Measurements from ENCODE around the gene ST6GALNAC1. TPM values are rescaled to one million over a fixed set of nuclear protein-coding genes. Genes with fewer than 3 reads are reported as not detected.

Gene ST6GALNAC1
- total RNA-seq, 2 experiments from 2014 or later: 1.8 to 2.5 TPM

GRCh38 chr17:76646712-76647111 lies 3.2 kb upstream of the ST6GALNAC1 start:
- no peak for TF ChIP-seq CTCF (IDR thresholded peaks at IDR 0.05)
- H3K27me3 Mint-ChIP-seq: peaks cover 7% of the 10 kb centered on the region
- no peak overlapping the region for H3K4me3 Mint-ChIP-seq
- peaks cover 3% of the 10 kb centered on the region for H3K9me3 Mint-ChIP-seq
- H3K4me3 ChIP-seq (ENCODE audit: low read length): no peak overlapping the region
- H3K4me1 Mint-ChIP-seq (ENCODE audit: low read depth): peaks cover 20% of the 10 kb centered on the region
- peaks cover 34% of the 10 kb centered on the region for H3K4me1 ChIP-seq (ENCODE audit: insufficient read depth, low read length)
- no peak for ATAC-seq (ENCODE audit: poor library complexity)
- no peaks in the 10 kb centered on the region for H3K36me3 ChIP-seq (ENCODE audit: insufficient read depth, low read length)
- no peak overlapping the region for H3K27ac Mint-ChIP-seq
- peaks cover 0 to 3% of the 10 kb centered on the region in 2 experiments for H3K9me3 ChIP-seq (ENCODE audit: control insufficient read depth in 1 of 2, insufficient read depth in 1 of 2, low read length in 2 of 2)
- ChIA-PET POLR2A (no interaction called here), CTCF (no interaction called here)
- H3K27me3 ChIP-seq (ENCODE audit: control insufficient read depth in 1 of 2, insufficient read depth in 2 of 2, low read length in 2 of 2): no peaks in the 10 kb centered on the region
- no peaks in the 10 kb centered on the region for H3K36me3 Mint-ChIP-seq (ENCODE audit: low read depth)
- H3K27ac ChIP-seq (ENCODE audit: low read depth in 1 of 2, low read length in 2 of 2): no peak overlapping the region
- intact Hi-C loops (cut with DNase I, micrococcal nuclease): no loop called here
- DNase-seq: no peak

GRCh38 chr17:76645481-76645880 lies 1.9 kb upstream of the ST6GALNAC1 start:
- Histone ChIP-seq H3K27ac (ENCODE audit: low read depth in 1 of 2, low read length in 2 of 2) (no peak overlapping the region), H3K27me3 (ENCODE audit: control insufficient read depth in 1 of 2, insufficient read depth in 2 of 2, low read length in 2 of 2) (no peaks in the 10 kb centered on the region), H3K4me1 (ENCODE audit: insufficient read depth, low read length) (peaks cover 34% of the 10 kb centered on the region), H3K36me3 (ENCODE audit: insufficient read depth, low read length) (no peaks in the 10 kb centered on the region), H3K4me3 (ENCODE audit: low read length) (no peak overlapping the region), H3K9me3 (ENCODE audit: control insufficient read depth in 1 of 2, insufficient read depth in 1 of 2, low read length in 2 of 2) (peaks cover 0 to 3% of the 10 kb centered on the region in 2 experiments)
- CTCF ChIA-PET: interaction anchor here (1.2 kb wide), 1 partner anchor 21 kb away, joined by 3 read pairs; no protein-coding TSS in a partner anchor
- Mint-ChIP-seq H3K27ac (no peak overlapping the region), H3K4me1 (ENCODE audit: low read depth) (peaks cover 20% of the 10 kb centered on the region), H3K9me3 (peaks cover 3% of the 10 kb centered on the region), H3K4me3 (no peak overlapping the region), H3K36me3 (ENCODE audit: low read depth) (no peaks in the 10 kb centered on the region), H3K27me3 (no peaks in the 10 kb centered on the region)
- POLR2A ChIA-PET: no interaction called here
- DNase-seq: no peak
- ATAC-seq (ENCODE audit: poor library complexity): no peak
- TF ChIP-seq CTCF (IDR thresholded peaks at IDR 0.05): no peak
- intact Hi-C loops (cut with DNase I, micrococcal nuclease): no loop called here

- H3K4me3 Mint-ChIP-seq: no peak overlapping the region
- Histone ChIP-seq H3K4me3 (ENCODE audit: low read length) (no peak overlapping the region), H3K9me3 (ENCODE audit: control insufficient read depth in 1 of 2, insufficient read depth in 1 of 2, low read length in 2 of 2) (peaks cover 0 to 3% of the 10 kb centered on the region in 2 experiments), H3K27me3 (ENCODE audit: control insufficient read depth in 1 of 2, insufficient read depth in 2 of 2, low read length in 2 of 2) (no peaks in the 10 kb centered on the region), H3K27ac (ENCODE audit: low read depth in 1 of 2, low read length in 2 of 2) (no peak overlapping the region), H3K36me3 (ENCODE audit: insufficient read depth, low read length) (no peaks in the 10 kb centered on the region), H3K4me1 (ENCODE audit: insufficient read depth, low read length) (peaks cover 38% of the 10 kb centered on the region)
- H3K4me1 Mint-ChIP-seq (ENCODE audit: low read depth): peaks cover 20% of the 10 kb centered on the region
- DNase-seq (no peak), ATAC-seq (ENCODE audit: poor library complexity) (no peak)
- intact Hi-C loops (cut with DNase I, micrococcal nuclease): no loop called here
- ChIA-PET CTCF (interaction anchor here (1.2 kb wide), 1 partner anchor 21 kb away, joined by 3 read pairs; no protein-coding TSS in a partner anchor), POLR2A (no interaction called here)
- H3K9me3 Mint-ChIP-seq: peaks cover 3% of the 10 kb centered on the region
- H3K27me3 Mint-ChIP-seq: no peaks in the 10 kb centered on the region
- TF ChIP-seq CTCF (IDR thresholded peaks at IDR 0.05): no peak
- H3K36me3 Mint-ChIP-seq (ENCODE audit: low read depth): no peaks in the 10 kb centered on the region
- no peak overlapping the region for H3K27ac Mint-ChIP-seq
Measured at GRCh38 chr17:76644995-76645394, 1.4 kb upstream of the ST6GALNAC1 start.

All from CD4-positive, alpha-beta T cell (primary cell).